Lower lobe of right lung (tissue), 2 donors: ENCODE results near the gene TBC1D17. TPM values are rescaled to one million over a fixed set of nuclear protein-coding genes. Genes with fewer than 3 reads are reported as not detected.

Experiments
- ATAC-seq, 2 donors: fragments of 200-7000 bp; cut with Tn5 transposase; one replicate each; pipeline ENCODE4 v1.9.1; 2020 to 2022; ENCODE audit warnings: mild to moderate bottlenecking in 2 of 2, moderate library complexity in 2 of 2
- DNase-seq: peaks from one replicate; pipeline ENCODE4 v3.0.0-alpha.2; 2020
- H3K27ac ChIP-seq: fragments of 200-600 bp; one replicate; pipeline ENCODE4 v1.8.0; 2022
- H3K27me3 ChIP-seq: fragments of 200-600 bp; one replicate; pipeline ENCODE4 v1.8.0; 2022; ENCODE audit warnings: low read depth
- H3K36me3 ChIP-seq: fragments of 200-600 bp; one replicate; pipeline ENCODE4 v1.8.0; 2022; ENCODE audit warnings: mild to moderate bottlenecking
- H3K4me1 ChIP-seq: fragments of 200-600 bp; one replicate; pipeline ENCODE4 v1.8.0; 2022
- H3K4me3 ChIP-seq: fragments of 200-600 bp; one replicate; pipeline ENCODE4 v1.8.0; 2022; ENCODE audit warnings: mild to moderate bottlenecking
- H3K9me3 ChIP-seq: fragments of 200-600 bp; one replicate; pipeline ENCODE4 v1.8.0; 2022
- intact Hi-C: fragments of 100-400 bp; cut with DNase I; formaldehyde crosslinking; loops from one replicate; pipeline ENCODE4 v1.11.0; 2022
- total RNA-seq: library from RNA; stranded (reverse); fragmentation: NEBNext Ultra II Directional; extraction: Animal tissue kit (Norgen Biotek cat#: 25700); gene quantifications from one replicate; pipeline ENCODE4 v1.2.1, GENCODE V29; 2021
- TF ChIP-seq, protein P1 (sequence below): fragments of 200-600 bp; IDR thresholded peaks from one replicate; pipeline ENCODE4 v1.8.0; 2022; ENCODE audit warnings: antibody characterized with exemption, mild to moderate bottlenecking
- donor health status: DM: no; HTN: yes; CAD: no; lungs with severe emphysema.

The TBC1D17 gene
- total RNA-seq, 1 donor from 2014 or later = 53.1 TPM

DNA sequence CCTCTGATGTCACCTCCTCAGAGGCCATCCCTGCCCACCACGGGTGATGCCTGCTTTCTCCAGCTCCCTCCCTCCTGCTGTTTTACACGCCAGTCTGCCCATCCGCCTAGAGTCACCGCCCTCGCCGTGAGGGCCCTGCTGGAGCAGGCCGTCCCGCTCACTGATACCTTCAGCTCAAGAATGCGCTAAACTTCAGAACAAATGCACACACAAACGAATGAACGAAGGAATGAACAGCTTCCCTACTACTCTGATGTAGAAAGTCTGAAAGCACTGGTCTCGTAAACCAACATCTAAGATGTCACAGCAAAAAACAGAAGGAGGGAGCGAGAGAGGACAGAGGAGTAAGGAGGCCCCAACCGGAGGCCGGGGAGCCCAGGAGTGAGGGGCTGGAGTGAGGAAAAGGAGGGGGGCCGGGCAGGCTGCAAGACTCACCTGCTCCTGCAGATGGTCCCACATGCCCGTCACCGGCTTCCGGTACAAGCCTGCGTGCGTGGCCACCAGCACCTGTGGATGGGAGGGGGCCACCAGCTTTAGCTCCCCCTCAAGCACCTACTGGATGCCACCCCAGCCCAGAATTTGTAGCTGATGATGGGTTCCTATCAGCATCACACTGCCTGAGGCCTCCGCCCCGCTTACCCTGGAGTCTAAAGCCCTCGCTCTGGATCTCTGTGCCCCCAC, 14.1 kb upstream of the TBC1D17 start:
- Histone ChIP-seq H3K27ac (no peak overlapping the region), H3K9me3 (no peaks in the 10 kb centered on the region), H3K27me3 (no peaks in the 10 kb centered on the region), H3K36me3 (peaks cover 63% of the 10 kb centered on the region), H3K4me1 (peaks cover 31% of the 10 kb centered on the region), H3K4me3 (no peak overlapping the region)
- DNase-seq (no peak), ATAC-seq (no peak)
- intact Hi-C loops = no loop called here
- TF ChIP-seq, protein P1, sequence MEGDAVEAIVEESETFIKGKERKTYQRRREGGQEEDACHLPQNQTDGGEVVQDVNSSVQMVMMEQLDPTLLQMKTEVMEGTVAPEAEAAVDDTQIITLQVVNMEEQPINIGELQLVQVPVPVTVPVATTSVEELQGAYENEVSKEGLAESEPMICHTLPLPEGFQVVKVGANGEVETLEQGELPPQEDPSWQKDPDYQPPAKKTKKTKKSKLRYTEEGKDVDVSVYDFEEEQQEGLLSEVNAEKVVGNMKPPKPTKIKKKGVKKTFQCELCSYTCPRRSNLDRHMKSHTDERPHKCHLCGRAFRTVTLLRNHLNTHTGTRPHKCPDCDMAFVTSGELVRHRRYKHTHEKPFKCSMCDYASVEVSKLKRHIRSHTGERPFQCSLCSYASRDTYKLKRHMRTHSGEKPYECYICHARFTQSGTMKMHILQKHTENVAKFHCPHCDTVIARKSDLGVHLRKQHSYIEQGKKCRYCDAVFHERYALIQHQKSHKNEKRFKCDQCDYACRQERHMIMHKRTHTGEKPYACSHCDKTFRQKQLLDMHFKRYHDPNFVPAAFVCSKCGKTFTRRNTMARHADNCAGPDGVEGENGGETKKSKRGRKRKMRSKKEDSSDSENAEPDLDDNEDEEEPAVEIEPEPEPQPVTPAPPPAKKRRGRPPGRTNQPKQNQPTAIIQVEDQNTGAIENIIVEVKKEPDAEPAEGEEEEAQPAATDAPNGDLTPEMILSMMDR = no peak

DNA sequence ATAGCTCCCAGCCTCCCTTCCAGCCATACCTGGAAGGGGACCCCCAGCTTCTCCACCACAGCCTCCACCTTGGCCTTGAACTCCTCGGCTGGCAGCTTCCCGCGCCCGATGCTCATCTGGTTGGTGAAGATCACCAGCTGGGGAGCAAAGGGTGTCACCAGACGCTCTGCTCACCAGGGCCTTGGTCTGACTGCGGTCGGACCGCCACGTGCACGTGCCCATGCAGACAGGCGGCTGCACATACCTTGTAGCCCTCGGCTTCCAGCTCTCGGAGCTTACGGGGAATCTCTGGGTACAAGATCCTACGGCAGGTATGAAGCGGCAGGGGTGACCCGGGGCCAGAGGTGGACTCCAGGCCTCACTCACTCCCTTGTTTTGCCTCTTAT, 13.6 kb upstream of the TBC1D17 start:
- TF ChIP-seq, protein P1 = no peak
- DNase-seq = no peak
- H3K36me3 ChIP-seq = peaks cover 59% of the 10 kb centered on the region
- no peak overlapping the region for H3K27ac ChIP-seq
- H3K9me3 ChIP-seq = no peaks in the 10 kb centered on the region
- H3K4me1 ChIP-seq = peaks cover 36% of the 10 kb centered on the region
- no peaks in the 10 kb centered on the region for H3K27me3 ChIP-seq
- no peak overlapping the region for H3K4me3 ChIP-seq
- intact Hi-C loops = no loop called here
- ATAC-seq = no peak

DNA sequence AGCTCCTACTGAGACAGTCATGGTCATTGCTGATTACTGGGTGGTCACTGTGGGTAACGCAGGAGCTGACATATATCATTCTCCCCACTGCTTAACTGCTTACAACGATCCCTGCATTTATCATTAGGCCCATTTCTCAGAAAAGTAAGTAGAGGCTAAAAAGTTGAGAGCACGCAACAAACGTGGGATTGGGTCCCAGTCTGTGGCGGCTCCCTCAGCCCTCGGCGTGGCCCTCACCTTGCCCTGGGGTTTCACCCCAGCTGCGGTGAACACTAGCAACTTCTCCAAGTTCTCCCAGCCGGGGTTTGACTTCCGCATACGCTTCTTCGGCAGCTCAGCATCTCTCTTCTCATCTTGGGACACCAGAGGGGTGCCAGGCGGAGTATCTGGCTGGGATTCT, 12.6 kb upstream of the TBC1D17 start:
- DNase-seq = no peak

DNA sequence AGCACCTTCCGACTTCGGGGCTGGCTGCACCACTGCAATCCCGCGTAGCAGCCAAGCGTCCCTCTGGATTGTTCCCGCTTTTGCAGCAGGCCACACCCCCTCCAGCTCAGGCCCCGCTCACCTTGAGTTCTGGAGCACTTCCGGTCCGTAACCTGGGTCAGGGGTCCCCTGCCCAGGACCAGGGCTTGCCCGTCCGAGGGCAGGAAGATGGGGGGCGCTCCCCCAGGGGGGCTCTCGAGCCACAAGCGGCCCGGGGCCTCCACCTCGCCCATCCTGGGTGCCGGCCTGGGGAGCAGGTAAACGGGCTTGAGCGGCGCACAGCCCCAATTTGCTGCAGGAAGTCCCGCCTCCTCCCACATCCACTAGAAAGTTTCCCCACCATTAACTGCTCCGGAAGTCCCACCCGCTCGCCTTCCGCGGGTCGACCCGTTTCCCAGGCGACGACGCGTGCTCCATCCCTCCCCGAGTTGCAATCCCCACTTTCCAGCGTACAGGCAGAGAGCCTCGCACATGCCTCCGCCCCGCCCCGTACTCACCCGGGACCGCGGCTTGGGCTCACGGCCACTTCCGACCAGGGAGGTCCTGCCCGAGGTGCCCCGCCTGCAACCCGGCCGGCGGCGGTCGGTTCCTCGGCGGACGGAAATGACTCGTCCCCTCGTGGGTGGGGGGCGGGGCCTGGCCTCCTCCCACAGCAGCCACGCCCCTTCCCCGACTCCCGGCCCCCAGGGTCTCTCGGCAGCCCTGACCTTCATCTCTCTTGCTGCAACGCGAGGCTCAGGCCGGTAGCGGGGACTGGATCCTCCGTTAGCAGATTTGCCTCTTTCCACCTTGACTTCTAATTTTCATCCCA, 10.3 kb upstream of the TBC1D17 start, which contains the start of gene PNKP:
TSS of gene PNKP (minus strand) at position 644 of the 850 bp plus-strand sequence. CDS start at position 272, 372 bp downstream.
- intact Hi-C loops = no loop called here
- H3K36me3 ChIP-seq = peaks cover 38% of the 10 kb centered on the region

More for the DNA sequence above, 12.6 kb upstream of the TBC1D17 start:
- H3K27ac ChIP-seq = no peak overlapping the region
- H3K27me3 ChIP-seq = no peaks in the 10 kb centered on the region
- H3K4me3 ChIP-seq = peak overlapping the region; percentile 14
- intact Hi-C loops = no loop called here
- peaks cover 49% of the 10 kb centered on the region for H3K36me3 ChIP-seq
- TF ChIP-seq, protein P1 = no peak
- no peak for ATAC-seq
- H3K9me3 ChIP-seq = no peaks in the 10 kb centered on the region
- H3K4me1 ChIP-seq = peaks cover 38% of the 10 kb centered on the region

DNA sequence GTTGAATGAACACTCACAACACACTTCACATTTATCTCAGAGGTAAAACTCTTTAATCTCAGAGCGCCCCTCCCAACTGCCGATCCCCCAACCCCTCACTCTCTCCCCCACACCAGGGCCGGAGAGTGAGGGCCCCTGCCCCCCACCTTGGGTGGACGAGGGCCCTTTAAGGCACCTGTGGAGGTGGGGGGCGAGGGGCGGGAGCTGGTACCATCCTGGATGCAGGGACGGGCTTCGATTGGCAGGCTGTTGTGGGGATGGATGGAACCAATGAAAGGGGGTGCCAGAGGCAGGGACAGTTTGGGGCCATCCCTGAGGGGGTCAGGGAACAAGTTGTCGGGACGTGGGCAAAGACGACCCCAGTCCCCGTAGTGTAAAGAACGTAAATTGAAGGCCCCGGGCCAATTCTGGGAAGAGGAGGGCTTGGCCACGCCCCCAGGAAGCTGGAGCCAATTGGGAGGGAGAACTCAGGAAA, 8.5 kb upstream of the TBC1D17 start:
- ATAC-seq (peak; percentile 2 to 18), DNase-seq (no peak)
- Histone ChIP-seq H3K9me3 (no peaks in the 10 kb centered on the region), H3K27me3 (no peaks in the 10 kb centered on the region), H3K4me1 (peaks cover 46% of the 10 kb centered on the region), H3K27ac (peak overlapping the region; percentile 85), H3K4me3 (peak overlapping the region; percentile 70), H3K36me3 (peaks cover 22% of the 10 kb centered on the region)
- intact Hi-C loops = no loop called here
- TF ChIP-seq, protein P1 = no peak

More for the DNA sequence above, 10.3 kb upstream of the TBC1D17 start, which contains the start of gene PNKP:
- no peaks in the 10 kb centered on the region for H3K27me3 ChIP-seq
- H3K27ac ChIP-seq = peak within 1 kb of the TSS; percentile 85
- TF ChIP-seq, protein P1 = no peak
- peak within 1 kb of the TSS; percentile 69 for H3K4me3 ChIP-seq
- peak; percentile 80 to 81 for ATAC-seq
- H3K4me1 ChIP-seq = peaks cover 46% of the 10 kb centered on the region
- DNase-seq = peak; percentile 94
- H3K9me3 ChIP-seq = no peaks in the 10 kb centered on the region
